Measurements from ENCODE around the gene GRB10. TPM values are rescaled to one million over a fixed set of nuclear protein-coding genes. Genes with fewer than 3 reads are reported as not detected.

The GRB10 gene
- polyA plus RNA-seq, 1 donor from 2014 or later, result 78.4 TPM

DNA sequence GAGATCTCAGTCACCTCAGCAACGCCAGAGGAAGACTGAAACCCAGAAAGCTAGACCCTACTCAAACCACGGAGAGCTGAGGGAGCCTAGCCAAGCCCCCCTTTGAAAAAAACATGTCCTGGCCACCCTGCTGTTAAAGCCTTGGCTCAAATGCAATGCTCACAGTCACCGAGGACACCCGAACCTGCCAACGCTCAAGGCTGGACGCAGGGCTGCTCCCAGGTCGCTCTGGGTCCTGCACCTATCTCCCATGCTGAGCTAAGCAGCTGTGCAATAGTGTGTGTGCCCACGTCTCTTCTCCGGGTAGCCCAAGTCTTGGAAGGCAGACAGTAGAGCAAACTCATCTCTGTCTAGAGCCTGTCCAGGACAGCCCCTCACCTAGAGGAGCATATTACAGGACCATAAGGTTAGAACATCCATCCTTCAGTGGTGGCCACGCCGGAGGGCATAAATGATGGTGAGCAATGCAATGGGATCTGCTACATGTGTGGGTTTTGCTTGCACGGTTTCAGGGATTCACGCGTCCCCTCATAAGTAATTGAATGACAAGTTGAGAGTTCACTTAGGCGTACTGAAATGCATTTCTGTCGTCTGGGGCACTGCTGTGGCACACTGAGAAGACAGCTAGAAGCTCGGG lies 123.2 kb downstream of the GRB10 start:
- H3K9ac ChIP-seq (ENCODE audit: low read length), result no peak overlapping the region
- H2AFZ ChIP-seq (ENCODE audit: low read depth, low read length), result no peak overlapping the region
- no peaks in the 10 kb centered on the region for H3K9me3 ChIP-seq (ENCODE audit: low read length)
- H3K4me2 ChIP-seq (ENCODE audit: low read length), result no peak overlapping the region
- no peak overlapping the region for H3K4me3 ChIP-seq (ENCODE audit: low read length)
- H3K36me3 ChIP-seq (ENCODE audit: insufficient read depth, low read length), result no peaks in the 10 kb centered on the region
- H3F3A ChIP-seq (ENCODE audit: insufficient read depth, low read length, poor library complexity, severe bottlenecking), result no peaks in the 10 kb centered on the region
- no peaks in the 10 kb centered on the region for H3K9me2 ChIP-seq (ENCODE audit: insufficient read depth, low read length)
- H4K20me1 ChIP-seq (ENCODE audit: insufficient read depth), result no peaks in the 10 kb centered on the region
- H3K27ac ChIP-seq (ENCODE audit: low read length), result no peak overlapping the region
- no peaks in the 10 kb centered on the region for H3K79me2 ChIP-seq (replicated peaks; ENCODE audit: insufficient read depth, low read length)
- TF ChIP-seq MXI1 (conservative IDR thresholded peaks at IDR 0.05; ENCODE audit: poor library complexity, severe bottlenecking), result no peak
- TF ChIP-seq EZH2 (IDR thresholded peaks at IDR 0.05; ENCODE audit: borderline replicate concordance, insufficient read depth, low read length, poor library complexity, severe bottlenecking), result no peak
- no peak for TF ChIP-seq RAD21 (conservative IDR thresholded peaks at IDR 0.05)
- TF ChIP-seq, protein P1, sequence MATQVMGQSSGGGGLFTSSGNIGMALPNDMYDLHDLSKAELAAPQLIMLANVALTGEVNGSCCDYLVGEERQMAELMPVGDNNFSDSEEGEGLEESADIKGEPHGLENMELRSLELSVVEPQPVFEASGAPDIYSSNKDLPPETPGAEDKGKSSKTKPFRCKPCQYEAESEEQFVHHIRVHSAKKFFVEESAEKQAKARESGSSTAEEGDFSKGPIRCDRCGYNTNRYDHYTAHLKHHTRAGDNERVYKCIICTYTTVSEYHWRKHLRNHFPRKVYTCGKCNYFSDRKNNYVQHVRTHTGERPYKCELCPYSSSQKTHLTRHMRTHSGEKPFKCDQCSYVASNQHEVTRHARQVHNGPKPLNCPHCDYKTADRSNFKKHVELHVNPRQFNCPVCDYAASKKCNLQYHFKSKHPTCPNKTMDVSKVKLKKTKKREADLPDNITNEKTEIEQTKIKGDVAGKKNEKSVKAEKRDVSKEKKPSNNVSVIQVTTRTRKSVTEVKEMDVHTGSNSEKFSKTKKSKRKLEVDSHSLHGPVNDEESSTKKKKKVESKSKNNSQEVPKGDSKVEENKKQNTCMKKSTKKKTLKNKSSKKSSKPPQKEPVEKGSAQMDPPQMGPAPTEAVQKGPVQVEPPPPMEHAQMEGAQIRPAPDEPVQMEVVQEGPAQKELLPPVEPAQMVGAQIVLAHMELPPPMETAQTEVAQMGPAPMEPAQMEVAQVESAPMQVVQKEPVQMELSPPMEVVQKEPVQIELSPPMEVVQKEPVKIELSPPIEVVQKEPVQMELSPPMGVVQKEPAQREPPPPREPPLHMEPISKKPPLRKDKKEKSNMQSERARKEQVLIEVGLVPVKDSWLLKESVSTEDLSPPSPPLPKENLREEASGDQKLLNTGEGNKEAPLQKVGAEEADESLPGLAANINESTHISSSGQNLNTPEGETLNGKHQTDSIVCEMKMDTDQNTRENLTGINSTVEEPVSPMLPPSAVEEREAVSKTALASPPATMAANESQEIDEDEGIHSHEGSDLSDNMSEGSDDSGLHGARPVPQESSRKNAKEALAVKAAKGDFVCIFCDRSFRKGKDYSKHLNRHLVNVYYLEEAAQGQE (IDR thresholded peaks at IDR 0.05; ENCODE audit: borderline replicate concordance), result no peak
- no peak for TF ChIP-seq TAF1 (IDR thresholded peaks at IDR 0.05; ENCODE audit: low read depth)
- TF ChIP-seq EP300 (conservative IDR thresholded peaks at IDR 0.05; ENCODE audit: poor library complexity, severe bottlenecking), result no peak
- TF ChIP-seq SMC3 (conservative IDR thresholded peaks at IDR 0.05; ENCODE audit: poor library complexity), result no peak
- TF ChIP-seq POLR2AphosphoS5 (IDR thresholded peaks at IDR 0.05), result no peak
- TF ChIP-seq, protein P2, sequence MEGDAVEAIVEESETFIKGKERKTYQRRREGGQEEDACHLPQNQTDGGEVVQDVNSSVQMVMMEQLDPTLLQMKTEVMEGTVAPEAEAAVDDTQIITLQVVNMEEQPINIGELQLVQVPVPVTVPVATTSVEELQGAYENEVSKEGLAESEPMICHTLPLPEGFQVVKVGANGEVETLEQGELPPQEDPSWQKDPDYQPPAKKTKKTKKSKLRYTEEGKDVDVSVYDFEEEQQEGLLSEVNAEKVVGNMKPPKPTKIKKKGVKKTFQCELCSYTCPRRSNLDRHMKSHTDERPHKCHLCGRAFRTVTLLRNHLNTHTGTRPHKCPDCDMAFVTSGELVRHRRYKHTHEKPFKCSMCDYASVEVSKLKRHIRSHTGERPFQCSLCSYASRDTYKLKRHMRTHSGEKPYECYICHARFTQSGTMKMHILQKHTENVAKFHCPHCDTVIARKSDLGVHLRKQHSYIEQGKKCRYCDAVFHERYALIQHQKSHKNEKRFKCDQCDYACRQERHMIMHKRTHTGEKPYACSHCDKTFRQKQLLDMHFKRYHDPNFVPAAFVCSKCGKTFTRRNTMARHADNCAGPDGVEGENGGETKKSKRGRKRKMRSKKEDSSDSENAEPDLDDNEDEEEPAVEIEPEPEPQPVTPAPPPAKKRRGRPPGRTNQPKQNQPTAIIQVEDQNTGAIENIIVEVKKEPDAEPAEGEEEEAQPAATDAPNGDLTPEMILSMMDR (IDR thresholded peaks at IDR 0.05; ENCODE audit: poor library complexity, severe bottlenecking), result no peak
- H3K27me3 ChIP-seq (ENCODE audit: insufficient read depth, low read depth, low read length), result no peaks in the 10 kb centered on the region

DNA sequence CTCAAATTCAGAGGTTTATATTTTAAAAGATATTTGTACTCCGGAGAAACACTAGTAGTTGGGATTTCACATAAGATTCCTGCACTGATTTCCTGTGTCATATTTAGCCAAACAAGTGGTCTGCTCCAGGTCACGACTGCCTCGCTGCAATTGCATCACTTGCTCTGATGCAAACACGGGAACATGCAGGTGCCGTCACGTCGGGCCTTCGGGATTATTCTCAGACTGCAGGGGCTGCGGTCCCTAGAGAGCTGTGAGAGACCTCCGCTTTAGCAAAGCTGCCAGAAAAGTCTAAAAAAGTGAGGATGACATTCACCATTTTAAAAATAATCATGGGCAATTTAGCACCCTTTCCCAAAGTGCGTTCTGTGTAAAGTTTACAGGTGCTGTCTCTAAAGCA lies 124.0 kb downstream of the GRB10 start:
- H3K27ac ChIP-seq (ENCODE audit: low read length), result no peak overlapping the region
- TF ChIP-seq TAF1 (IDR thresholded peaks at IDR 0.05; ENCODE audit: low read depth), result no peak
- TF ChIP-seq POLR2AphosphoS5 (IDR thresholded peaks at IDR 0.05), result no peak
- TF ChIP-seq RAD21 (conservative IDR thresholded peaks at IDR 0.05), result no peak
- TF ChIP-seq EP300 (conservative IDR thresholded peaks at IDR 0.05; ENCODE audit: poor library complexity, severe bottlenecking), result no peak
- TF ChIP-seq MXI1 (conservative IDR thresholded peaks at IDR 0.05; ENCODE audit: poor library complexity, severe bottlenecking), result no peak
- TF ChIP-seq, protein P2 (IDR thresholded peaks at IDR 0.05; ENCODE audit: poor library complexity, severe bottlenecking), result no peak
- TF ChIP-seq EZH2 (IDR thresholded peaks at IDR 0.05; ENCODE audit: borderline replicate concordance, insufficient read depth, low read length, poor library complexity, severe bottlenecking), result no peak
- TF ChIP-seq SMC3 (conservative IDR thresholded peaks at IDR 0.05; ENCODE audit: poor library complexity), result no peak
- TF ChIP-seq, protein P1 (IDR thresholded peaks at IDR 0.05; ENCODE audit: borderline replicate concordance), result no peak
- no peaks in the 10 kb centered on the region for H3K36me3 ChIP-seq (ENCODE audit: insufficient read depth, low read length)
- H3F3A ChIP-seq (ENCODE audit: insufficient read depth, low read length, poor library complexity, severe bottlenecking), result no peaks in the 10 kb centered on the region
- H4K20me1 ChIP-seq (ENCODE audit: insufficient read depth), result no peaks in the 10 kb centered on the region
- no peak overlapping the region for H3K9ac ChIP-seq (ENCODE audit: low read length)
- H3K4me3 ChIP-seq (ENCODE audit: low read length), result no peak overlapping the region
- no peak overlapping the region for H2AFZ ChIP-seq (ENCODE audit: low read depth, low read length)
- no peaks in the 10 kb centered on the region for H3K9me3 ChIP-seq (ENCODE audit: low read length)
- H3K4me2 ChIP-seq (ENCODE audit: low read length), result no peak overlapping the region
- H3K9me2 ChIP-seq (ENCODE audit: insufficient read depth, low read length), result no peaks in the 10 kb centered on the region
- no peaks in the 10 kb centered on the region for H3K79me2 ChIP-seq (replicated peaks; ENCODE audit: insufficient read depth, low read length)
- no peaks in the 10 kb centered on the region for H3K27me3 ChIP-seq (ENCODE audit: insufficient read depth, low read depth, low read length)
